Activated naive CD4-positive, alpha-beta T cell treated with Interleukin-2 at 50 U/mL for 16 hours (primary cell): ENCODE data around the gene INTS2.
"Not testable (repeated sequence)": the region's sequence is repeated elsewhere in the genome, so short reads cannot be mapped to it uniquely, and the experiment has no call there.

ENCODE experiments used
- DNase-seq: peaks from one replicate; pipeline ENCODE4 v3.0.0-alpha.2; 2020

Gene INTS2

GRCh38 chr17:61885865-61886264 is 41.9 kb downstream of the INTS2 start:
- DNase-seq, result not testable (repeated sequence)

- DNase-seq, result no peak
Observed at GRCh38 chr17:61884864-61885263, 42.9 kb downstream of the INTS2 start.

- no peak for DNase-seq
Observed at GRCh38 chr17:61880589-61881102, 47.1 kb downstream of the INTS2 start.

GRCh38 chr17:61878984-61879612 is 48.7 kb downstream of the INTS2 start:
- no peak for DNase-seq

- DNase-seq, result no peak
Observed at GRCh38 chr17:61878520-61878919, 49.3 kb downstream of the INTS2 start.

- DNase-seq, result no peak
Observed at GRCh38 chr17:61877837-61878236, 49.9 kb downstream of the INTS2 start.

GRCh38 chr17:61875804-61876203 is 52.0 kb downstream of the INTS2 start:
- DNase-seq, result no peak

GRCh38 chr17:61875285-61875684 is 52.5 kb downstream of the INTS2 start:
- DNase-seq, result no peak

GRCh38 chr17:61874075-61874474 is 53.7 kb downstream of the INTS2 start:
- DNase-seq, result no peak

- no peak for DNase-seq
Observed at GRCh38 chr17:61872099-61872498, 55.7 kb downstream of the INTS2 start.

GRCh38 chr17:61869138-61869537 is 58.6 kb downstream of the INTS2 start:
- no peak for DNase-seq

GRCh38 chr17:61868074-61868473 is 59.7 kb downstream of the INTS2 start:
- no peak for DNase-seq

- no peak for DNase-seq
Observed at GRCh38 chr17:61867033-61867432, 60.7 kb downstream of the INTS2 start.

GRCh38 chr17:61863801-61864126 is 64.0 kb downstream of the INTS2 start:
- peak; percentile 4 for DNase-seq

GRCh38 chr17:61862975-61863800 is 64.6 kb downstream of the INTS2 start, which contains the start of gene BRIP1:
Gene BRIP1, minus strand, starts transcription at chr17:61863528. Its CDS starts 1,989 bp downstream, at chr17:61861539.
- DNase-seq, result peak; percentile 91

- no peak for DNase-seq
Observed at GRCh38 chr17:61862105-61862574, 65.6 kb downstream of the INTS2 start.

- not testable (repeated sequence) for DNase-seq
Observed at GRCh38 chr17:61860397-61860796, 67.4 kb downstream of the INTS2 start.

GRCh38 chr17:61856035-61856434 is 71.7 kb downstream of the INTS2 start:
- no peak for DNase-seq

GRCh38 chr17:61852857-61853256 is 74.9 kb downstream of the INTS2 start:
- no peak for DNase-seq

- no peak for DNase-seq
Observed at GRCh38 chr17:61849674-61850073, 78.1 kb downstream of the INTS2 start.

- DNase-seq, result no peak
Observed at GRCh38 chr17:61848896-61849295, 78.9 kb downstream of the INTS2 start.

GRCh38 chr17:61848247-61848646 is 79.5 kb downstream of the INTS2 start:
- no peak for DNase-seq

- no peak for DNase-seq
Observed at GRCh38 chr17:61847659-61848058, 80.1 kb downstream of the INTS2 start.

- DNase-seq, result no peak
Observed at GRCh38 chr17:61846761-61847375, 80.9 kb downstream of the INTS2 start.
